GM12892 (cell line): Measurements from ENCODE around the gene RYK.
"Not testable (repeated sequence)": the region's sequence is repeated elsewhere in the genome, so short reads cannot be mapped to it uniquely, and the experiment has no call there.

Experiments
- DNase-seq: peaks from one replicate; pipeline ENCODE4 v3.0.0; 2011; ENCODE audit not compliant: insufficient read length
- FAIRE-seq: peaks from 2 replicates; lab custom pipeline; 2011; peaks lifted over from hg19 to GRCh38; lab: Jason Lieb, UNC
- POLR2A ChIP-seq: IDR thresholded peaks from 2 replicates; pipeline ENCODE4 v1.6.1; 2011; ENCODE audit warnings: low read depth, low read length, control low read depth
- POLR2AphosphoS5 ChIP-seq: IDR thresholded peaks from 2 replicates; pipeline ENCODE4 v1.6.1; 2011; ENCODE audit warnings: low read depth, low read length, control low read depth
- TAF1 ChIP-seq: IDR thresholded peaks from 2 replicates; pipeline ENCODE4 v1.6.1; 2011; ENCODE audit warnings: low read depth, mild to moderate bottlenecking, control low read depth, low read length, borderline replicate concordance

The RYK gene

GRCh38 chr3:134281912-134282658 lies 31.4 kb upstream of the RYK start:
- no peak for FAIRE-seq
- DNase-seq, result no peak
- TF ChIP-seq POLR2AphosphoS5 (no peak), POLR2A (no peak), TAF1 (no peak)

DNA sequence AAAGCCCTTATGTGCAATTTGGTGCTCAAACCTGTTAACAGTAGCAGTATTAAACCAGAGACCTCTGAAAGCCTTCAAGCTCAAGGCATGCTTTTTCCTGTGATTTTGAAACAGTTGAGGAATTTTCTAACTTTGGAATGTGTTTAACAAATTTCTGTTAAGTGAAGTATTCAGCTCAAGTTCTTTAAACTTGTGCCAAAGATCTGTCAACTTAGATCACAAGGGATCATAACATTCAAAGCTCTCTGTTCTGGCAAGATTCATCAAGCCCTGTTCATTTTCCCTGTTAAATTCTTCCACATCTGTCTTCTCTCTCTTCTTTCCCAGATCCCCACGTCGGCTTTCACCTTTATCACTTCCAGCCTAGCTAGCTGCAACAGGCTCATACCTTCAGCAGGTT lies 28.8 kb upstream of the RYK start:
- TF ChIP-seq POLR2AphosphoS5 (no peak), TAF1 (no peak), POLR2A (no peak)
- no peak for FAIRE-seq
- no peak for DNase-seq

DNA sequence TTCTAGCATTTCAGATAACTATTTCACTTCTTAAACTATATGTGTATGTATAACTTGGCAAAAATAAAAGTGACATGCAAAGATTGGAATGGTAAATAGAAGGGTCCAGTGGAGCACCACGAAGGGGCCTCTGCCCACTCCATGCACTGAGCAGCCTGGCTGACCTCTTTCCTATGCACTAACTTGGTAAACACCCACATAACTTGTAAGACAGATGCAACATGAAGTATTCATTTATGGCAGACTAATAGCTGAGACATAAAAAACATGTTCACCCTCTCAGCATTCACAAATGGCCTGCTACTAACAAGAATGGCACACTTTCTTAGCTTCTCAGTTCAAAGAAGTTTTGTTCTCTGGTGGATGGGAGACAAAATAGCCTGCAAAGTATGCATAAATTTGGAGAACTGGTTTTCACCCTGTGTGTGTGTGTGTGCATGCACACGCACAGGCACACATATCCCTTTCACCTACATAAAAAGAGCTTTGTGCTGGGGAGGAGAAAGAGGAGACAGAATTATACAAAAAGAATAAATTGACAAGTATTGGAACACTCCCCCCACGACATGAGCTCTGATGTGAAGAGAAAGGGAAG lies 26.5 kb upstream of the RYK start:
- FAIRE-seq, result no peak
- DNase-seq, result no peak
- TF ChIP-seq POLR2AphosphoS5, result no peak

DNA sequence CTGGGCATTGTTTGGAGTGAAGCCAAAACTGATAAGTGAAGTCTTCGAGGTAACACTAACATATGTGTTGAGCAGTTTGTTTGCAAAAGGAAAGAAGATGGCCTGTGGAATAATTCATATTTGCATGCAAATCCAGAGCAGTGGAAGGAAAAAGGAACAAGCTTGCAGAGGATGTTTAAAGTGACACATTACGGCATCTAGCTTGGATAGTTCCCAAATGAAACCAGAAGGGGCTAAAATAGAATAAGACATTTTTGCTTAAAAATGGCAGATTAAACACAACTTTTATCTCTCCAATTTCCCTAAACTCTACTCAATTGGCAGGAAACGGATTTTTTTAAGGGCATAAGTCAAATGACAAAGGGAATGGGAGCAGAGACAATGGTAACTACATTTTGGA lies 25.4 kb upstream of the RYK start:
- FAIRE-seq, result no peak
- TF ChIP-seq POLR2A (no peak), POLR2AphosphoS5 (no peak), TAF1 (no peak)
- DNase-seq, result no peak

DNA sequence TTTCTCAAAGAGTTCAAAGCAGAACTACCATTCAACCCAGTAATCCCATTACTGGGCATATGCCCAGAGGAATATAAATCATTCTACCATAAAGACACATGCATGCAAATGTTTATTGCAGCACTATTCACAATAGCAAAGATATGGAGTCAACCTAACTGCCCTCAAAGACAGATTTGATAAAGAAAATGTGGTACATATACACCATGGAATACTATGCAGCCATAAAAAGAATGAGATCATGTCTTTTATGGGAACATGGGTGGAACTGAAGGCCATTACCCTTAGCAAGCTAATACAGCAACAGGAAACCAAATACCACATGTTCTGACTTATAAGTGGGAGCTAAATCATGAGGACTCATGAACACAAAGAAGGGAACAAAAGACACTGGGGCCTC lies 24.5 kb upstream of the RYK start:
- FAIRE-seq, DNase-seq: not testable (repeated sequence)

DNA sequence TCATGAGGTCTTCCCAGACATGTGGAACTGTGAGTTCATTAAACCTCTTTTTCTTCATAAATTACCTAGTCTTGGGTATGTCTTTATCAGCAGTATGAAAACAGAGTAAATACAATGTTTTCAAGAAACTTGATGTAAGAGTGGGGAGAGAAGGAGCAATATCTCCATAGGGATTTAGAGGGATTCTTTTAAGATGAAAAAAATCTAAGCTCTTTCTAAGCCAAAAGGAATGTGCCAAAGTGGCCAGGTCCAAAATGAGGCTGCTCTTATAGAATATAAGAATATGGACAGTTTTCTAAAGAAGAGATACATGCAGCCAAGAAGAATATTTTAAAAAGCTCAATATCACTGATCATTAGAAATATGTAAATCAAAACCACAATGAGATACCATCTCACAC lies 23.9 kb upstream of the RYK start:
- no peak for TF ChIP-seq POLR2A
- no peak for TF ChIP-seq TAF1
- no peak for TF ChIP-seq POLR2AphosphoS5
- no peak for DNase-seq
- FAIRE-seq, result no peak

GRCh38 chr3:134267996-134268395 lies 17.3 kb upstream of the RYK start:
- FAIRE-seq (no peak), DNase-seq (no peak)
- TF ChIP-seq POLR2AphosphoS5 (no peak), POLR2A (no peak), TAF1 (no peak)

DNA sequence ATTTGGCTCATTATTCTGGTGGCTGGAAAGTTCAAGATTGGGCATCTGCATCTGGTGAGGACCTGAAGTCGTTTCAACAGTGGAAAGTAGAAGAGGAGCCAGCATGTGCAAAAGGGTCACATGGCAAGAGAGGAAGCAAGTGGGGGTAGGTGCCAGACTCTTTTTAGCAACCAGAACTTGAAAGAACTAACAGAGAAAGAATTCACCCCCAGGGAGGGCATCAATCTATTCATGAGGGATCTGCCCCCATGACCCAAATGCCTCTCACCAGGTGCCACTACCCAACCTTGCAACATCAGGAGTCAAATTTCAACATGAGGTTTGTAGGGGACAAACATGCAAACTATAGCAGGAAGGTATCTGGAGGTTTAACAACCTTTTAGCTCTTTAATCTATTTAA lies 10.3 kb upstream of the RYK start:
- no peak for TF ChIP-seq POLR2A
- TF ChIP-seq TAF1, result no peak
- no peak for TF ChIP-seq POLR2AphosphoS5
- DNase-seq (no peak), FAIRE-seq (no peak)

DNA sequence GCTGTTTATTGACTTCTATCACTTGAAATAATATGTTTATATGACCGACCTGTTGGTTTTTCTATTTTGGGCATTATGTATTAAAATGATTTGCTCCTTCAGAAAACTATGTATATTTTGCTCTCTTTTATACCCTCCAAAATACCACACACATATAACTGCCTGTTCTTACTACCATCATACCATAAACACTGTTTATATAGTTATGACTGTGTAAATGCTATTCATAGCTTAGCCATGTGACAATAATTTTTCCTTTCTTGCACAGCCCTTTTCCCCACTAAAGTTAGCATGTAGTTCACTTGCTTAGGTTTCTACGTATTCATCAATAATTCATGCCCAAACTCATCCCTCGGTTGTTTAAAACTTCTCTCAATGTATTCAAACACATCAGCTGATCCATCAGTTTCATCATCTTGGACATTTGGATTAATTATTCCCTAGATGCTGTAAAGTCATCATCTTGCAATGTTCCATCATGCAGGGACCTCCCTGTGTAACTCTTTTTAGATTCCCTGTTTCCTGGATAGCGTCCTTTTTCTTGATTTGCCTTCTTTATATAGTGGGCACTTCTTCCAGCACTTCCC lies 8.2 kb upstream of the RYK start:
- no peak for DNase-seq
- no peak for TF ChIP-seq POLR2A
- TF ChIP-seq TAF1, result no peak
- TF ChIP-seq POLR2AphosphoS5, result no peak
- no peak for FAIRE-seq

GRCh38 chr3:134255404-134255803 lies 4.7 kb upstream of the RYK start:
- no peak for FAIRE-seq
- TF ChIP-seq POLR2AphosphoS5, result no peak
- TF ChIP-seq TAF1, result no peak
- no peak for TF ChIP-seq POLR2A
- no peak for DNase-seq

DNA sequence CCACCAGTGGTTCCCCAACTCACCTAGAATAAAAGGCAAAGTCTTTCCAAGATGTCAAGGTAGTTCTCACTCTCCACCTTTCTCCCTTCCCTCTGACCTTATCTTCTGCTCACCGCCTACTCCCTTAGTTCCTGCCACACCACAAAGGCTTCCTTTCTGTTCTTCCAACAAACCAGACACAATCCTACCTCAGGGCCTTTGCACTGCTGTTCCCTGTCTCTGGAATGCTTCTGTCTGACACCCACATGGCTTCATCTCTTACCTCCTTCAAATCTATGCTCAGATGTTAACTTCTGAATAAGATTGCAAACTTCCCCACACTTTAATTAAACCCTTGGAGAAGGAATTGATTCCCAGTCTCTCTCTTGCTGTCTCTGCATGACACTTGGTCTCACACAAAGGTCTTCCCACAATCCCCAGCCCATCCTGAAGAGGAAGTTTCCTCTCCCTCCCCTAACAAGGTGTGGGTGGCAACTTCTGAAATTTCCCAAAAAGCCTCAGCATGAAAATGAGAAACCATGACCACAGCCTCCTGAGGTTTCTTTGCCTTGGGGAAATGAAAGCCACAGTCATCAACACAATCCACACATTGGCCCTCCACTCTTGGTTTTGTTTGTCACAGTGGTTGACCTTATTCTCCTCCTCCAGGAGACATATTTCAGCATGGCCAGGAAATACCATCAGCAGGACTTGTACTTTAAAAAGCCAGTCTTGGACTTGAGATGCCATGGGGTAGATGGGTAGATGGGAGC lies 3.0 kb upstream of the RYK start:
- TF ChIP-seq POLR2AphosphoS5, result no peak
- TF ChIP-seq TAF1, result no peak
- no peak for TF ChIP-seq POLR2A

More for the DNA sequence above, 3.0 kb upstream of the RYK start:
- no peak for DNase-seq
- no peak for FAIRE-seq
